HG03558 (cell line): ENCODE measurements around the gene GALNT13.

Experiments
- ATAC-seq: cut with Tn5 transposase; IDR thresholded peaks from one replicate; pipeline ENCODE4 v1.9.1; 2021; ENCODE audit warnings: moderate number of reproducible peaks; ENCODE audit not compliant: unreplicated experiment; ENCODE audit errors: extremely low read depth

The GALNT13 gene

GRCh38 chr2:154203206-154203605 is 331.5 kb downstream of the GALNT13 start:
- ATAC-seq, result no peak

GRCh38 chr2:154203902-154204301 is 332.2 kb downstream of the GALNT13 start:
- no peak for ATAC-seq

- ATAC-seq, result no peak
Measured at GRCh38 chr2:154207288-154208047, 335.7 kb downstream of the GALNT13 start.

- ATAC-seq, result no peak
Measured at GRCh38 chr2:154223726-154224125, 352.0 kb downstream of the GALNT13 start.

- no peak for ATAC-seq
Measured at GRCh38 chr2:154226931-154227330, 355.2 kb downstream of the GALNT13 start.

- no peak for ATAC-seq
Measured at GRCh38 chr2:154228566-154229280, 357.0 kb downstream of the GALNT13 start.

GRCh38 chr2:154229966-154230365 is 358.2 kb downstream of the GALNT13 start:
- ATAC-seq, result no peak

GRCh38 chr2:154231021-154231420 is 359.3 kb downstream of the GALNT13 start:
- ATAC-seq, result no peak

GRCh38 chr2:154233231-154233630 is 361.5 kb downstream of the GALNT13 start:
- no peak for ATAC-seq

GRCh38 chr2:154238252-154238651 is 366.5 kb downstream of the GALNT13 start:
- ATAC-seq, result no peak

- no peak for ATAC-seq
Measured at GRCh38 chr2:154240316-154240715, 368.6 kb downstream of the GALNT13 start.

GRCh38 chr2:154240921-154241379 is 369.2 kb downstream of the GALNT13 start:
- no peak for ATAC-seq

GRCh38 chr2:154242687-154243086 is 371.0 kb downstream of the GALNT13 start:
- ATAC-seq, result no peak

GRCh38 chr2:154243685-154244084 is 372.0 kb downstream of the GALNT13 start:
- ATAC-seq, result no peak

- ATAC-seq, result no peak
Measured at GRCh38 chr2:154244932-154245331, 373.2 kb downstream of the GALNT13 start.

- no peak for ATAC-seq
Measured at GRCh38 chr2:154247503-154247902, 375.8 kb downstream of the GALNT13 start.

- no peak for ATAC-seq
Measured at GRCh38 chr2:154256136-154256535, 384.4 kb downstream of the GALNT13 start.

GRCh38 chr2:154259030-154259429 is 387.3 kb downstream of the GALNT13 start:
- no peak for ATAC-seq

- no peak for ATAC-seq
Measured at GRCh38 chr2:154261473-154262027, 389.8 kb downstream of the GALNT13 start.

GRCh38 chr2:154263206-154263605 is 391.5 kb downstream of the GALNT13 start:
- ATAC-seq, result no peak

- no peak for ATAC-seq
Measured at GRCh38 chr2:154264024-154264423, 392.3 kb downstream of the GALNT13 start.
